ENCODE results near the gene SEMA5B.

Gene SEMA5B

DNA sequence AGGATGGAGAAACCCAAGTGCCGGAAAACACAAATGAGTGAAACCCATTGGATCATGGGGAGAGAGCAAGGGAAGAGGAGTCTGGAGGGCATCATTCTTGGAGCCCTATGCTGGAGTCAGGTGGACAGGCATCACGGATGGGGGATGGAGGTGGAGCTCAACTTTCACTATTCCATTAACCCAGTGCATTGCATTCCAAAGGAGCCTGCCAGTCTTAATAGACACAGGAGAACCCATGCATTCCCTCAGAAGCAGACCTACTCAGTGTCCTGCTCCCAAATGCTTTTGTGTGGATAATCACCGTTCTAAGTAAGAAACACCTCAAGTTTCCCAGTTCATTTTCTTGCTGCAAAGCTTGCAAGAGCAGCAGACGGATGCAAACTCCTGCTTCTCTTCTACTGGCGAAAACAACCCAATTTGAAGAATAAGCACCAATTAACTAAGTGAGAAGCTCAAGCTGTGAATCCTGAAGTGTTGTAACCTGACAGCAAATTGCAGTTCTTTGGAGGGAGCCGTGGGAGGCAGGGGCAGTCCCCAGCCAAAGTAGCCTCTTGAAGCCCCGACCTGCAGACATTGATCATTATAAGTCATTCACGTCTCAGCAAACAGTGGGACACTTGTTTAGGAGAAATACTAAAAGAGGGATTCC lies 25.3 kb downstream of the SEMA5B start:
- no peak for DNase-seq (ENCODE audit: low read depth)
- H3K4me3 ChIP-seq (ENCODE audit: control insufficient read depth, low read depth, low read length), result no peak overlapping the region
- TF ChIP-seq, protein P1, sequence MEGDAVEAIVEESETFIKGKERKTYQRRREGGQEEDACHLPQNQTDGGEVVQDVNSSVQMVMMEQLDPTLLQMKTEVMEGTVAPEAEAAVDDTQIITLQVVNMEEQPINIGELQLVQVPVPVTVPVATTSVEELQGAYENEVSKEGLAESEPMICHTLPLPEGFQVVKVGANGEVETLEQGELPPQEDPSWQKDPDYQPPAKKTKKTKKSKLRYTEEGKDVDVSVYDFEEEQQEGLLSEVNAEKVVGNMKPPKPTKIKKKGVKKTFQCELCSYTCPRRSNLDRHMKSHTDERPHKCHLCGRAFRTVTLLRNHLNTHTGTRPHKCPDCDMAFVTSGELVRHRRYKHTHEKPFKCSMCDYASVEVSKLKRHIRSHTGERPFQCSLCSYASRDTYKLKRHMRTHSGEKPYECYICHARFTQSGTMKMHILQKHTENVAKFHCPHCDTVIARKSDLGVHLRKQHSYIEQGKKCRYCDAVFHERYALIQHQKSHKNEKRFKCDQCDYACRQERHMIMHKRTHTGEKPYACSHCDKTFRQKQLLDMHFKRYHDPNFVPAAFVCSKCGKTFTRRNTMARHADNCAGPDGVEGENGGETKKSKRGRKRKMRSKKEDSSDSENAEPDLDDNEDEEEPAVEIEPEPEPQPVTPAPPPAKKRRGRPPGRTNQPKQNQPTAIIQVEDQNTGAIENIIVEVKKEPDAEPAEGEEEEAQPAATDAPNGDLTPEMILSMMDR (conservative IDR thresholded peaks at IDR 0.05; ENCODE audit: control insufficient read depth, insufficient read depth, low read depth, low read length), result no peak

DNA sequence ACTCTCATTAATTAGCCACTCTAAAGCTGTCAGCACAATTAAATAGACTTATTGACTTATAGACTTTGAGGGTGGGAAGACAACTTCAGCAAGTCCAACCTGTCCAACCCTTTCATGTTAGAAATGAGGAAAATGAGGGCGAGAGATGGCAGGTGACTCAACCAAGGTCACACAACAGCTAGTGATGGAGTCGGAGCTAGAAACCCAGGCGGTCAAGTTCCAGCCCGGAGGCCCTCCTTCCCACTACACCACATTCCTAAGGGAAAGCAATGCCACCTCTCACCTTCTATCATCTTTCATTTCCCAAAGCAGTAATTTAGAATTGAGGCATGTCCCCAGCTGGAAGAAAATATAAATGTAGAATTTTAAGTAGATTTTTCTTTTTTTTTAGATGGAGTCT lies 28.7 kb downstream of the SEMA5B start:
- H3K4me3 ChIP-seq (ENCODE audit: control insufficient read depth, low read depth, low read length), result no peak overlapping the region
- TF ChIP-seq, protein P1 (conservative IDR thresholded peaks at IDR 0.05; ENCODE audit: control insufficient read depth, insufficient read depth, low read depth, low read length), result no peak
- DNase-seq (ENCODE audit: low read depth), result no peak

DNA sequence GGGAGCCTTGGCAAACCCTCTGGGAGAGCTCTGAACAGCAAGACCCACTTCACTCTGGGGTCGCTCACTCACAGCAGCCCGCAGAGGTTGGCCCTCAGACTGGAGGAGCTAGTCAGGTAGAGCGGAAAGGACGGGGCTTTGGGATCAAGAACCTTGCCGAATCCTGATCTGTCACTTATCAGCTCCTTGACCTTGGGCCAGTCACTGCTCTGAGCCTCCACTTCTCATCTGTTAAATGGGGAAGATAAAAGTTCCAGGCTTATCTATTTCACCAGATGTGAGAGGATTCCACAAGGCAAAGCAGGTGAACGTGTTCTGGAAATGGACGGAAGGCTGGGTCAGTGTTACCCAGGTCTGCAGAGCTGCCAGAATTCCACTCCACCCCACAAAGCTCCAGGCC lies 29.4 kb downstream of the SEMA5B start:
- DNase-seq (ENCODE audit: low read depth), result no peak
- TF ChIP-seq, protein P1 (conservative IDR thresholded peaks at IDR 0.05; ENCODE audit: control insufficient read depth, insufficient read depth, low read depth, low read length), result no peak

DNA sequence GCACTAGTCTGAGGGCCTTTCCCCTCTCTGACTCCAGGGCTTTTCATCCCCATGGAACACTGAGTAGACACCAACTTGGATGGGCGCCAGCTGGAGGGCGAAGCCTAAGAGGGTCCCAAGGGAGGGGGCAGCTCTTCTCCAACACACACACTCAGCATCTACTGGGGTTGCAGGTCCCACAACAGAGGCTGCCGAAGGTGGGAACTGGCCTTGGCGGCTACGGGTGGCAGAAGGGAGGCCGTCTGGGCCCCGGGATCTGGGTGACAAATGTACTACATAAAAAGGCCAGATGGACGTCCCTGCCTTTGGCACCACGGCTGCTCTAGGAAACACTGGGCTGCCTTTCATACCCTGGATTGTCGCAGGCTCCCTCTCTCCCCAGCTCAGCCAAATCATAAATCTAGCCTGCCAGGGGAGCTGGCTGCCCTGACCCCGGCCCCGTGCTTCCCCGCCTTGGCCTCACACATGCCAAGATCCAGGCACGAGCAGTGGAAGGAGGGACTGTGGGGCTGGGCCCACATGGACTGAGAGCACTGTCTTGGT lies 31.5 kb downstream of the SEMA5B start:
- DNase-seq (ENCODE audit: low read depth), result no peak
- TF ChIP-seq, protein P1 (conservative IDR thresholded peaks at IDR 0.05; ENCODE audit: control insufficient read depth, insufficient read depth, low read depth, low read length), result no peak
- H3K4me3 ChIP-seq (ENCODE audit: control insufficient read depth, low read depth, low read length), result no peak overlapping the region

More for the DNA sequence above, 29.4 kb downstream of the SEMA5B start:
- H3K4me3 ChIP-seq (ENCODE audit: control insufficient read depth, low read depth, low read length), result no peak overlapping the region

DNA sequence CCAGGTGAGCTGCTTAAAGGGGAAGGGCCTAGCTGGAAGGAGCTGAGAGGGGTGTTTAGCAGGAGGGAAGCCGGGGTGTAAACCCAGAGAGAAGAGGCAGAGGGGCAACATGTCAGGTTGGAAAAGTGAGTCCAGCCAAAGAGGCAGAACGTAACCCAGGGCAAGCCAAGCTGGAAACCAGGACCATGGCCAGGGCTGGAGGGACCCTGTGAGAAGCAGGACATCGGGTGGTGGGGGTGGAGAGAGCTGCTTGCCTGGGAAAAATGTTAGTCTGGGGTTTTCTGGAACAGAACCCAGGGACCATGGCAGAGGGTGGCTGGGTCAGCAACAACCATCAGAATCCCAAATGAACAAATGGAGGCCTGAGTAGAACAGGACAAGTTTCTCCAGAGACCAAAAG lies 32.6 kb downstream of the SEMA5B start:
- no peak for DNase-seq (ENCODE audit: low read depth)
- no peak overlapping the region for H3K4me3 ChIP-seq (ENCODE audit: control insufficient read depth, low read depth, low read length)
- TF ChIP-seq, protein P1 (conservative IDR thresholded peaks at IDR 0.05; ENCODE audit: control insufficient read depth, insufficient read depth, low read depth, low read length), result no peak

DNA sequence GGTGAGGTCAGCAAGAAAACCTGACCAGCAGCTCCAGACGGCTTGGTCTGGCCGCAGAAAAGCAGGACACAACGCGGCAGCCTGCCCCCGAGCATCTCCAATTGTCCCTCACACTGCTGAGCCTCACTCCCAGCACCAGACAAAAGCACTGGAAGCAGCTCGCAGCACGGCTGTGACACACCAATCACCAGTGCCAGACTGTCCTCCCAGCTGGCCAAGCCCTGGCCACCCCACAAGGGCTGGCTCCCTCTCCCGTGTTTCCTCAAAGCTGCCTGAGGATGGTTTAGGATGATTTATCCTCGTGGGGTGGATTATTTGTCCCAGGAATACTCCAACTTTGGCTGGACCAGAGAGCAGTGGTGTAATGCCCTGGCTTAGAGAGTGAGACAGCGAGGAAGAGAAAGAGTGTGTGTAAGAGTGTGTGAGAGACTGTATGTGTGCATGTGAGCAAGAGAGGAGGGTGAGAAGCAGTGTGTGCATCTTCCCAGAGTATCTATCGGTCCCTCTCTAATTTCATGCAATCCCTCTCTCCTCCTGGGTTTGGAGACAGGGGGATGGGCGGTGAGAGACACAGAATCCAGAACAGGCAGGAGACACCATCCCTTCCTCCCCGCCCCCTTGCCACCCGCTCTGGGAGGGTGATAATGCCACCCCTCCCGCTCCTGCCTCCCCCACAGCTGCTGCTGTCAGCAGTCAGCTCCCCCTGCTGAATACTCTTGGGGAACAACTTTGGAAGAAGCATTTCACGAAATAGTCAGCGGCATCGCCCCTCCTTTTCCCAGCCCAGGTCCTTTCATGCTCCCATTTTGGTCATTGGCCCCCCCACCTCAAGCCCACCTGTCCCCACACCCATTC lies 34.2 kb downstream of the SEMA5B start:
- DNase-seq (ENCODE audit: low read depth), result no peak
- TF ChIP-seq, protein P1 (conservative IDR thresholded peaks at IDR 0.05; ENCODE audit: control insufficient read depth, insufficient read depth, low read depth, low read length), result no peak
- H3K4me3 ChIP-seq (ENCODE audit: control insufficient read depth, low read depth, low read length), result no peak overlapping the region

All from fibroblast of mammary gland (primary cell).